Psoas muscle (tissue), 8 donors: ENCODE results near the gene ULK4. TPM values are rescaled to one million over a fixed set of nuclear protein-coding genes. Genes with fewer than 3 reads are reported as not detected.

Source experiments
- ATAC-seq, 4 donors: fragments of 200-7000 bp; cut with Tn5 transposase; one replicate each; pipeline ENCODE4 v1.9.1; 2020; ENCODE audit warnings: moderate library complexity in 3 of 4, mild to moderate bottlenecking in 2 of 4
- DNase-seq, 2 donors: peaks; one replicate each; pipeline ENCODE4 v3.0.0-alpha.2; 2020
- H3K27ac ChIP-seq: fragments of 200-600 bp; one replicate; pipeline ENCODE4 v1.8.0; 2022
- H3K27me3 ChIP-seq, 3 donors: fragments of 200-600 bp in 1 of 3; one replicate each; pipeline versions ENCODE4 v1.6.1 to v1.8.0; 2013 to 2022; ENCODE audit warnings: low read length in 2 of 3, mild to moderate bottlenecking in 2 of 3, moderate library complexity in 1 of 3; ENCODE audit not compliant: insufficient read depth in 3 of 3
- H3K36me3 ChIP-seq, 2 donors: fragments of 200-600 bp in 1 of 2; one replicate each; pipeline versions ENCODE4 v1.6.1 to v1.8.0; 2013 to 2022; ENCODE audit warnings: low read depth in 1 of 2, mild to moderate bottlenecking in 1 of 2, moderate library complexity in 1 of 2; ENCODE audit not compliant: insufficient read depth in 1 of 2
- H3K4me1 ChIP-seq: fragments of 200-600 bp; one replicate; pipeline ENCODE4 v1.8.0; 2022
- H3K4me3 ChIP-seq: fragments of 200-600 bp; one replicate; pipeline ENCODE4 v1.8.0; 2022; ENCODE audit warnings: mild to moderate bottlenecking
- H3K9me3 ChIP-seq: fragments of 200-600 bp; one replicate; pipeline ENCODE4 v1.8.0; 2022
- WGBS, 3 donors: extraction: QIAGEN DNeasy Blood & Tissue Kit; methylation state at CpG; one replicate each; pipeline versions ENCODE4 v1.1.6 to v1.1.7; 2013; 5-methylcytosine and 5-hydroxymethylcytosine counted together
- intact Hi-C, 2 donors: fragments of 100-400 bp; cut with DNase I; formaldehyde crosslinking; loops; one replicate each; pipeline versions ENCODE4 v1.11.0 to v1.14.2; 2022
- polyA plus RNA-seq, 3 donors: library from polyadenylated mRNA; stranded (reverse); fragments of 200-250 nt; gene quantifications; one replicate each; pipeline ENCODE4 v1.2.3, GENCODE V29; 2013
- total RNA-seq, 4 donors: library from RNA; stranded (reverse); fragmentation: NEBNext Ultra II Directional in 2 of 4; extraction: Animal tissue kit (Norgen Biotek cat#: 25700) in 2 of 4; gene quantifications; one replicate each; pipeline versions ENCODE4 v1.2.1 to v1.2.4, GENCODE V29; 2021 to 2023
- TF ChIP-seq, protein P1 (sequence below): fragments of 200-600 bp; IDR thresholded peaks from one replicate; pipeline ENCODE4 v1.8.0; 2022; ENCODE audit warnings: antibody characterized with exemption
- donor health status: healthy with polysubstance abuse.
- donor health status: DM: no; HTN: no; CAD: no; lungs with moderate emphysema.
- donor health status: Bipolar disorder and iron deficiency.
- donor health status: healthy.
- donor health status: DM: yes; HTN: yes; CAD: no.
- donor health status: DM: no; HTN: no; CAD: no.
- donor health status: DM: no; HTN: no; CAD: no.
- donor health status: DM: yes; HTN: yes; CAD: no.

Gene ULK4
- total and polyA plus RNA-seq, 7 donors: 0.61 to 3.2 (median 1.0) TPM

- H3K36me3 ChIP-seq: no peaks in the 10 kb centered on the region
- H3K27ac ChIP-seq: no peak overlapping the region
- DNase-seq (no peak), ATAC-seq (no peak)
- no peaks in the 10 kb centered on the region for H3K9me3 ChIP-seq
- TF ChIP-seq, protein P1, sequence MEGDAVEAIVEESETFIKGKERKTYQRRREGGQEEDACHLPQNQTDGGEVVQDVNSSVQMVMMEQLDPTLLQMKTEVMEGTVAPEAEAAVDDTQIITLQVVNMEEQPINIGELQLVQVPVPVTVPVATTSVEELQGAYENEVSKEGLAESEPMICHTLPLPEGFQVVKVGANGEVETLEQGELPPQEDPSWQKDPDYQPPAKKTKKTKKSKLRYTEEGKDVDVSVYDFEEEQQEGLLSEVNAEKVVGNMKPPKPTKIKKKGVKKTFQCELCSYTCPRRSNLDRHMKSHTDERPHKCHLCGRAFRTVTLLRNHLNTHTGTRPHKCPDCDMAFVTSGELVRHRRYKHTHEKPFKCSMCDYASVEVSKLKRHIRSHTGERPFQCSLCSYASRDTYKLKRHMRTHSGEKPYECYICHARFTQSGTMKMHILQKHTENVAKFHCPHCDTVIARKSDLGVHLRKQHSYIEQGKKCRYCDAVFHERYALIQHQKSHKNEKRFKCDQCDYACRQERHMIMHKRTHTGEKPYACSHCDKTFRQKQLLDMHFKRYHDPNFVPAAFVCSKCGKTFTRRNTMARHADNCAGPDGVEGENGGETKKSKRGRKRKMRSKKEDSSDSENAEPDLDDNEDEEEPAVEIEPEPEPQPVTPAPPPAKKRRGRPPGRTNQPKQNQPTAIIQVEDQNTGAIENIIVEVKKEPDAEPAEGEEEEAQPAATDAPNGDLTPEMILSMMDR: no peak
- no peaks in the 10 kb centered on the region for H3K27me3 ChIP-seq
- intact Hi-C loops: no loop called here
- H3K4me3 ChIP-seq: no peak overlapping the region
- 96 to 99% (median 99%) methylated on average over 3 of the region's 3 CpGs for WGBS, 3 donors
- H3K4me1 ChIP-seq: no peaks in the 10 kb centered on the region
These were observed 235.0 kb downstream of the ULK4 start for GRCh38 chr3:41726891-41727290.

DNA sequence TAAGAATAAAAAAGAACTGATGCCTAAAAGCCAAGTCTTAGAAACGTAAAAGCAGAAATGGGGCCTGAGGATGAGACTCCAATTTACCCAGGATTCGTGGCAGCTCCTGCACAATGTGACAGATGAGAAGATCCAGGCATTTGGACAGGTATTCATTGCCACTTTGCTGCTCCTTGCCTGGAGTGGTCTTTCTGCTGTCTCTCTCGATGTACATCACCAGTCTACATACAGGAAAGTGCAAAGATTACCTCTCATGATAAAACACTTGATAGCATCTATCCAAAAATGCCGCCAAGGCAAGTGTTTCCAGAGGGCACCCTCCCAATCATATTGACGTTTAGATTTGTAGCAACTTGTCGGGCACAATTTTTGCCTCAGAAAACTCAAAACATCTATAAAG lies 244.3 kb downstream of the ULK4 start:
- Histone ChIP-seq H3K27ac (no peak overlapping the region), H3K36me3 (no peaks in the 10 kb centered on the region), H3K4me3 (no peak overlapping the region), H3K4me1 (no peaks in the 10 kb centered on the region), H3K9me3 (no peaks in the 10 kb centered on the region), H3K27me3 (no peaks in the 10 kb centered on the region)
- TF ChIP-seq, protein P1: no peak
- WGBS, 3 donors: 81 to 86% (median 82%) methylated on average over 6 of the region's 6 CpGs
- ATAC-seq (no peak), DNase-seq (no peak)
- intact Hi-C loops: no loop called here

DNA sequence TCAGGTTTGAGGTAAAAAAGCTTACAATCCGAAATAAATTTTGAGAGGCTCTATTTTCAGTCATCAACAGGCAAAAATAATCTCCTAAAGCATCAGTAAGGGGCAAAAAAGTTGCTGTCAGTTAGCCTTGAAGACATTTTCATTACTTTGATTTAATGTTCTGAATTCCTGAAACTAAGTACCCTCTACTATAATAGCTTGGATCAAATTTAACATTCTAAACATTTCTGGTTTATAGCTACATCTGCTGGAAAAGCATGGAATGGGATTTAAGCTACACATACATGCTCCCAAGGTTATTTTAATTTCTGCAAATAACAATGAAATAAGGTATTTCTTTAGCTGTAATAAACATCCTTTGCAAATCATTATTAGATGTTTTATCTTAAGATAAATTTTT lies 245.4 kb downstream of the ULK4 start:
- H3K4me1 ChIP-seq: no peaks in the 10 kb centered on the region
- DNase-seq: no peak
- H3K27me3 ChIP-seq: no peaks in the 10 kb centered on the region
- ATAC-seq: no peak
- H3K27ac ChIP-seq: no peak overlapping the region
- WGBS, 3 donors: 70 to 85% (median 73%) methylated on average over 1 of the region's 1 CpG
- no peaks in the 10 kb centered on the region for H3K36me3 ChIP-seq
- no peaks in the 10 kb centered on the region for H3K9me3 ChIP-seq
- no peak overlapping the region for H3K4me3 ChIP-seq
- intact Hi-C loops: no loop called here
- TF ChIP-seq, protein P1: no peak

DNA sequence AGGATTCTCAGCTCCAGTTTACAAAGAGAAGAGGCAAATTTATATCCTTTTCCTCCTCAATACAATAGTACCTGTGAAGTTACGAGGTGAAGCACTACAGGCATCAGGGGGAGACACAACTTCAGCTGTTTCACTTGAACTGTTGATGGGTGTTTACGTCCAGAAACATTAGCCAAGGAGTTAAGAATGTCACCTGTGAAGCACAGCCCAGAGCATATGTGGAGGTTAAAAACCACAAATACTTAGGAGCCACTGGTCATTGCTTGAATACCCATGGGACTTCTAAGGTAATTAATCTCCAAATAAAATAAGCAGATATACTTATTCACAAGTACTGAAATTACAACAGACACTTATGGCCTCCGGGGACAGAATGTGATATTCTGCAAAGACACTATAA lies 246.5 kb downstream of the ULK4 start:
- ATAC-seq (no peak), DNase-seq (no peak)
- Histone ChIP-seq H3K36me3 (no peaks in the 10 kb centered on the region), H3K4me1 (no peaks in the 10 kb centered on the region), H3K27me3 (no peaks in the 10 kb centered on the region), H3K27ac (no peak overlapping the region), H3K4me3 (no peak overlapping the region), H3K9me3 (no peaks in the 10 kb centered on the region)
- intact Hi-C loops: no loop called here
- TF ChIP-seq, protein P1: no peak
- WGBS, 3 donors: 68 to 83% (median 72%) methylated on average over 3 of the region's 3 CpGs

DNA sequence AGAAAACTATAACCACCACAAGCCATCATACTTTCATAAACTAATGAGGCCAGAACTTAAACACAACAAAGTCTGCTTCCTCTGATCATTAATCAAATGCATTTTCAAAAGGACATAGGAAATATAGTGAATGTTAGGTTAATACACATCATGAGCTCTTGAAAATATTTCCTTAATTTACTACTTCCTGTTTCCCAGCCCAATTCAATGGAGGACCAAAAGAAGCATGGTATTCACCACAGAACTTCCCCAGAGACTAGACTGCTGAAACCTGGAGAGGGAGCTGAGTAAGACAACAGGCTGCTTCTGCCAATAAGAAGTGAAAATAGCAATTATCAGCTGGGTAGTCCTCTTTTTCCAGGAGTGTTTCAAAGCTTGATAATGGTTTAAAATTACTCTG lies 250.3 kb downstream of the ULK4 start:
- TF ChIP-seq, protein P1: no peak
- no peak for DNase-seq
- Histone ChIP-seq H3K4me3 (no peak overlapping the region), H3K27me3 (no peaks in the 10 kb centered on the region), H3K27ac (no peak overlapping the region), H3K36me3 (no peaks in the 10 kb centered on the region), H3K4me1 (no peaks in the 10 kb centered on the region), H3K9me3 (no peaks in the 10 kb centered on the region)
- intact Hi-C loops: no loop called here
- ATAC-seq: no peak
